HepG2 (cell line): ENCODE data around the gene GCN1. TPM values are rescaled to one million over a fixed set of nuclear protein-coding genes. Genes with fewer than 3 reads are reported as not detected.

Experiments
- ATAC-seq: fragments of 200-7000 bp; cut with Tn5 transposase; 3 replicates; pipeline ENCODE4 v1.9.1; 2020; ENCODE audit warnings: mild to moderate bottlenecking, moderate library complexity
- BruUV-seq: library from RNA; stranded (reverse); fragments of 400-500 nt; replicated peaks from 2 replicates; lab custom pipeline; 2021; lab: Mats Ljungman, UMichigan
- CTCF ChIA-PET: fragments of 300-600 bp; formaldehyde crosslinking; extraction: SDS; loops from one replicate; lab custom pipeline; 2021; ENCODE audit warnings: low total read pairs, inconsistent platforms, low intra/inter-chr PET ratio; lab: Yijun Ruan, JAX
- POLR2A ChIA-PET: fragments of 350-600 bp; sonication (Branson Sonifier 250); formaldehyde crosslinking; loops from one replicate; lab custom pipeline; 2020; ENCODE audit warnings: antibody characterized with exemption, inconsistent platforms; lab: Yijun Ruan, JAX
- DNase-seq: peaks from one replicate; pipeline ENCODE4 v3.0.0-alpha.2; 2015; ENCODE audit warnings: low spot score
- FAIRE-seq: peaks from 3 replicates; lab custom pipeline; 2011; peaks lifted over from hg19 to GRCh38; lab: Jason Lieb, UNC
- H2AFZ ChIP-seq: one replicate; pipeline ENCODE4 v1.6.1; 2011; ENCODE audit warnings: low read length, inconsistent platforms
- H3K27ac ChIP-seq: fragments of 300-600 bp; 3 replicates; pipeline ENCODE4 v1.8.0; 2011; ENCODE audit warnings: mixed run types, mild to moderate bottlenecking, mixed read lengths, low read length, inconsistent platforms; ENCODE audit not compliant: insufficient read depth; ENCODE audit errors: extremely low read length
- H3K27me3 ChIP-seq, 2 experiments: fragments of 200-600 bp in 1 of 2; 2 replicates in 1 of 2; 3 replicates in 1 of 2; pipeline versions ENCODE4 v1.6.0 to v1.8.0; 2011; ENCODE audit warnings: low read length in 2 of 2, mild to moderate bottlenecking in 2 of 2, moderate library complexity in 2 of 2, inconsistent platforms in 1 of 2; ENCODE audit not compliant: insufficient read depth in 2 of 2, control insufficient read depth in 1 of 2
- H3K36me3 ChIP-seq, 2 experiments: fragments of 200-600 bp in 1 of 2; replicated peaks in 1 of 2; 2 replicates in 1 of 2; 3 replicates in 1 of 2; pipeline versions ENCODE4 v1.5.1 to v1.8.0; 2011; ENCODE audit warnings: low read length in 2 of 2, inconsistent platforms in 1 of 2; ENCODE audit not compliant: insufficient read depth in 2 of 2, control insufficient read depth in 1 of 2
- H3K4me1 ChIP-seq: 2 replicates; pipeline ENCODE4 v1.5.1; 2012; ENCODE audit warnings: low read length, inconsistent platforms; ENCODE audit not compliant: insufficient read depth
- H3K4me2 ChIP-seq: 2 replicates; pipeline ENCODE4 v1.6.0; 2011; ENCODE audit warnings: low read depth, low read length, inconsistent platforms
- H3K4me3 ChIP-seq, 3 experiments: fragments of 200-600 bp in 1 of 3; sonication (generic), shearing (Covaris generic) in 1 of 3; replicated peaks in 1 of 3; 2 replicates each; pipeline ENCODE4 v1.5.1; 2011 to 2016; ENCODE audit warnings: low read length in 3 of 3, inconsistent platforms in 2 of 3, low read depth in 2 of 3, mild to moderate bottlenecking in 2 of 3, control low read depth in 1 of 3, mixed read lengths in 1 of 3; ENCODE audit not compliant: insufficient read depth in 1 of 3
- H3K79me2 ChIP-seq: one replicate; pipeline ENCODE4 v1.6.1; 2011; ENCODE audit warnings: low read length, inconsistent platforms; ENCODE audit not compliant: insufficient read depth
- H3K9ac ChIP-seq: 2 replicates; pipeline ENCODE4 v1.6.0; 2011; ENCODE audit warnings: mild to moderate bottlenecking, low read depth, low read length, inconsistent platforms; ENCODE audit not compliant: insufficient read depth
- H3K9me3 ChIP-seq: 2 replicates; pipeline ENCODE4 v1.5.1; 2012; ENCODE audit warnings: mild to moderate bottlenecking, low read length
- H4K20me1 ChIP-seq: 2 replicates; pipeline ENCODE4 v1.6.0; 2011; ENCODE audit warnings: inconsistent platforms, mild to moderate bottlenecking, low read length, moderate library complexity; ENCODE audit not compliant: insufficient read depth
- AGO2 ChIP-seq: fragments of 200-400 bp; formaldehyde crosslinking; optimal IDR thresholded peaks from 2 replicates; pipeline ENCODE3; 2017; ENCODE audit warnings: mild to moderate bottlenecking, low read depth, low read length, moderate library complexity
- CSRNP1 ChIP-seq: sonication (generic); formaldehyde crosslinking; IDR thresholded peaks from 2 replicates; pipeline ENCODE4 v1.8.1; 2023; ENCODE audit warnings: mild to moderate bottlenecking, missing genetic modification reagents
- ETV5 ChIP-seq: IDR thresholded peaks from 2 replicates; pipeline ENCODE4 v1.6.1; 2018; ENCODE audit warnings: missing biosample characterization, missing genetic modification reagents, inconsistent platforms, borderline replicate concordance
- FOXK1 ChIP-seq: sonication (generic); formaldehyde crosslinking; IDR thresholded peaks from 2 replicates; pipeline ENCODE4 v1.4.0; 2020; ENCODE audit warnings: low read depth, missing genetic modification reagents, borderline replicate concordance
- GABPA ChIP-seq, 2 experiments: IDR thresholded peaks; 2 replicates each; pipeline ENCODE4 v1.6.1; 2011 to 2016; ENCODE audit warnings: low read depth in 2 of 2, low read length in 1 of 2, missing biosample characterization in 1 of 2, missing genetic modification characterization in 1 of 2
- GTF3A ChIP-seq: sonication (generic); formaldehyde crosslinking; conservative IDR thresholded peaks from 2 replicates; pipeline ENCODE4 v1.4.0; 2020; ENCODE audit warnings: mild to moderate bottlenecking, missing genetic modification reagents
- HNF4G ChIP-seq, 2 experiments: sonication (generic) in 1 of 2; formaldehyde crosslinking in 1 of 2; IDR thresholded peaks; 2 replicates each; pipeline versions ENCODE4 v1.4.0 to v1.6.1; 2011 to 2020; ENCODE audit warnings: borderline replicate concordance in 2 of 2, low read depth in 2 of 2, mild to moderate bottlenecking in 2 of 2, low read length in 1 of 2, missing genetic modification reagents in 1 of 2, moderate library complexity in 1 of 2
- ISL2 ChIP-seq: sonication (generic); formaldehyde crosslinking; IDR thresholded peaks from 2 replicates; pipeline ENCODE4 v1.5.0; 2020; ENCODE audit warnings: missing genetic modification reagents
- MAFF ChIP-seq: IDR thresholded peaks from 2 replicates; pipeline ENCODE4 v1.6.1; 2011; ENCODE audit warnings: low read depth, low read length, improper control_type of control experiment
- MAFG ChIP-seq: sonication (generic); formaldehyde crosslinking; IDR thresholded peaks from 2 replicates; pipeline ENCODE4 v1.5.1; 2020; ENCODE audit warnings: mild to moderate bottlenecking, missing genetic modification reagents
- MAFK ChIP-seq, 2 experiments: IDR thresholded peaks in 1 of 2; conservative IDR thresholded peaks in 1 of 2; 2 replicates each; pipeline ENCODE4 v1.6.1; 2011; ENCODE audit warnings: improper control_type of control experiment in 2 of 2, low read length in 2 of 2
- PAF1 ChIP-seq: IDR thresholded peaks from 2 replicates; pipeline ENCODE4 v1.6.1; 2016; ENCODE audit warnings: missing genetic modification reagents, missing compliant biosample characterization
- PRPF4 ChIP-seq: fragments of 200-400 bp; formaldehyde crosslinking; IDR thresholded peaks from 2 replicates; pipeline ENCODE4 v1.6.1; 2016; ENCODE audit warnings: low read length, low read depth; ENCODE audit not compliant: poor library complexity, severe bottlenecking
- STAT5B ChIP-seq: sonication (generic); formaldehyde crosslinking; IDR thresholded peaks from 2 replicates; pipeline ENCODE4 v1.4.0; 2020; ENCODE audit warnings: missing genetic modification reagents
- ZKSCAN5 ChIP-seq: sonication (generic); formaldehyde crosslinking; IDR thresholded peaks from 2 replicates; pipeline ENCODE4 v1.5.1; 2020; ENCODE audit warnings: mild to moderate bottlenecking, missing genetic modification reagents
- ZKSCAN8 ChIP-seq: IDR thresholded peaks from 2 replicates; pipeline ENCODE4 v1.6.1; 2016; ENCODE audit warnings: borderline replicate concordance, missing genetic modification reagents, missing compliant biosample characterization
- ZNF17 ChIP-seq: sonication (generic); formaldehyde crosslinking; IDR thresholded peaks from 2 replicates; pipeline ENCODE4 v1.5.0; 2020; ENCODE audit warnings: mild to moderate bottlenecking, missing genetic modification reagents
- ZNF589 ChIP-seq: sonication (generic); formaldehyde crosslinking; conservative IDR thresholded peaks from 2 replicates; pipeline ENCODE4 v1.8.0; 2022; ENCODE audit warnings: mild to moderate bottlenecking, moderate library complexity, missing genetic modification reagents
- ZNF670 ChIP-seq: sonication (generic); formaldehyde crosslinking; IDR thresholded peaks from 2 replicates; pipeline ENCODE4 v1.8.0; 2022; ENCODE audit warnings: mild to moderate bottlenecking, missing genetic modification reagents, borderline replicate concordance
- ZNF768 ChIP-seq: sonication (generic); formaldehyde crosslinking; IDR thresholded peaks from 2 replicates; pipeline ENCODE4 v1.4.0; 2020; ENCODE audit warnings: missing genetic modification reagents
- ZSCAN21 ChIP-seq: sonication (generic); formaldehyde crosslinking; IDR thresholded peaks from 2 replicates; pipeline ENCODE4 v1.8.0; 2022; ENCODE audit warnings: mild to moderate bottlenecking, missing genetic modification reagents, moderate library complexity, borderline replicate concordance
- ZSCAN31 ChIP-seq: sonication (generic); formaldehyde crosslinking; IDR thresholded peaks from 2 replicates; pipeline ENCODE4 v1.5.0; 2020; ENCODE audit warnings: low read depth, mild to moderate bottlenecking, missing genetic modification reagents
- WGBS: methylation state at CpG from one replicate; pipeline ENCODE4 v1.1.6; 2017; ENCODE audit warnings: low lambda C conversion rate; 5-methylcytosine and 5-hydroxymethylcytosine counted together
- in situ Hi-C: cut with HindIII; loops from 2 replicates; pipeline ENCODE4 v1.10.0; 2017; ENCODE audit warnings: low pct_unique_long_range_greater_than_20kb; ENCODE audit not compliant: extremely low pct_ligation_motif_present
- intact Hi-C: fragments of 100-400 bp; cut with micrococcal nuclease; formaldehyde crosslinking; loops from one replicate; pipeline ENCODE4 v1.10.0; 2022; ENCODE audit not compliant: unreplicated experiment
- polyA plus RNA-seq, 8 experiments: library from polyadenylated mRNA; depleted of rRNA in 3 of 8; stranded (reverse) in 7 of 8; unstranded in 1 of 8; fragments of >200 nt; fragmentation: Illumina TruSeq in 4 of 8; extraction: Trizol in 4 of 8; gene quantifications; 2 replicates each; pipeline versions ENCODE4 v1.2.1 to v1.2.3, GENCODE V29; 2011 to 2016; ENCODE audit warnings: low read depth in 4 of 8, missing spikeins in 1 of 8, mixed read lengths in 1 of 8; ENCODE audit not compliant: insufficient read depth in 1 of 8
- total RNA-seq, 5 experiments: library from RNA; depleted of rRNA; stranded (reverse); fragments of >200 nt; fragmentation: Illumina TruSeq; extraction: Trizol; gene quantifications; 2 replicates each; pipeline ENCODE4 v1.2.3, GENCODE V29; 2016; ENCODE audit warnings: low read depth in 1 of 5

GCN1 gene
- total and polyA plus RNA-seq, 2 of the 13 experiments (the other 11 are each of a cell fraction or from before 2014, with no cell fraction given), result 58.2 to 83.0 TPM

- intact Hi-C loops, result no loop called here
- in situ Hi-C loops, result loop anchor here (5.0 kb wide), 1 partner anchor 38 kb away; the partner anchor contains the start of gene PXN
- 0% methylated on average over 4 of the region's 12 CpGs for WGBS
- Histone ChIP-seq H3K79me2 (peaks cover 9% of the 10 kb centered on the region), H3K9ac (peak overlapping the region; percentile 84), H3K27ac (peak overlapping the region; percentile 100), H3K4me3 (peak overlapping the region; percentile 35 to 70 (median 46)), H2AFZ (no peak overlapping the region), H3K4me1 (peaks cover 100% of the 10 kb centered on the region), H3K4me2 (peak overlapping the region; percentile 97), H3K36me3 (peaks cover 2 to 5% of the 10 kb centered on the region in 2 experiments; a peak in 2 of 5 replicates), H3K9me3 (no peaks in the 10 kb centered on the region), H4K20me1 (no peaks in the 10 kb centered on the region), H3K27me3 (no peaks in the 10 kb centered on the region)
- ATAC-seq (no peak), FAIRE-seq (no peak), DNase-seq (no peak)
- ChIA-PET POLR2A (interaction anchor here (0.8 to 8.7 kb wide), 17 partner anchors 9 to 234 kb away, joined by 3 to 461 read pairs (median 10); partner anchors contain the start of genes PXN, RAB35, RNU4-1 and RNU4-2), CTCF (interaction anchor here (3.3 kb wide), 1 partner anchor 36 kb away, joined by 51 read pairs; the partner anchor contains the start of gene PXN)
- no TSS peak for BruUV-seq
- TF ChIP-seq ZSCAN21 (CRISPR knock-in tag) (peak; percentile 13; the same call in 1 of the 2 replicates), ZNF589 (CRISPR knock-in tag) (0 out of 2 replicates have a peak, but pooled peaks have one; percentile 39), FOXK1 (CRISPR knock-in tag) (no peak), MAFG (CRISPR knock-in tag) (peak; percentile 62), ZKSCAN5 (CRISPR knock-in tag) (peak; percentile 81; the same call in 1 of the 2 replicates), PRPF4 (no peak), ZNF17 (CRISPR knock-in tag) (no peak), MAFF (peak; percentile 98), MAFK (conservative IDR thresholded peaks at IDR 0.05 in 1 of 2, IDR thresholded peaks at IDR 0.05 in 1 of 2; ENCODE audit: low read length in 2 of 2) (peak; percentile 99), HNF4G (IDR thresholded peaks at IDR 0.05; ENCODE audit: borderline replicate concordance, low read depth, low read length) (0 out of 2 replicates have a peak, but pooled peaks have one; percentile 13), HNF4G (CRISPR knock-in tag; IDR thresholded peaks at IDR 0.05; ENCODE audit: borderline replicate concordance, low read depth) (no peak), ZNF670 (CRISPR knock-in tag) (no peak), PAF1 (CRISPR knock-in tag) (no peak), GTF3A (no peak), ETV5 (peak; percentile 24; the same call in 1 of the 2 replicates), AGO2 (peak; percentile 56), ZKSCAN8 (CRISPR knock-in tag) (no peak), ZNF768 (peak; percentile 9; the same call in 1 of the 2 replicates), ISL2 (0 out of 2 replicates have a peak, but pooled peaks have one; percentile 16), GABPA (IDR thresholded peaks at IDR 0.05; ENCODE audit: low read depth, low read length) (no peak), GABPA (CRISPR knock-in tag; IDR thresholded peaks at IDR 0.05; ENCODE audit: low read depth) (peak; percentile 6; the same call in 1 of the 2 replicates), STAT5B (CRISPR knock-in tag) (no peak), ZSCAN31 (CRISPR knock-in tag) (0 out of 2 replicates have a peak, but pooled peaks have one; percentile 12), CSRNP1 (CRISPR knock-in tag) (no peak)
These were observed 35.2 kb upstream of the GCN1 start for GRCh38 chr12:120229487-120230325.
